Measurements from ENCODE around the gene MT1G. TPM values are rescaled to one million over a fixed set of nuclear protein-coding genes. Genes with fewer than 3 reads are reported as not detected.
A peak's percentile ranks its signal among the peaks of the same experiment; 100 is the strongest.

Gene MT1G
- total and polyA plus RNA-seq, 4 donors: 152 to 9,444 (median 3,398) TPM

- Histone ChIP-seq H3K9ac (ENCODE audit: low read depth in 1 of 2, low read length in 2 of 2) (no peak overlapping the region), H3K4me3 (ENCODE audit: low read depth in 1 of 3, low read length in 3 of 3) (no peak overlapping the region), H3K27ac (ENCODE audit: low read depth in 1 of 2, low read length in 2 of 2) (peak overlapping the region; percentile 52 to 83), H3K9me3 (ENCODE audit: control insufficient read depth in 4 of 4, low read length in 3 of 4) (no peaks in the 10 kb centered on the region), H3K4me1 (ENCODE audit: control insufficient read depth in 4 of 4, insufficient read depth in 4 of 4, low read length in 3 of 4) (peaks cover 0 to 26% (median 7%) of the 10 kb centered on the region in 4 donors), H3K36me3 (ENCODE audit: control insufficient read depth in 4 of 4, insufficient read depth in 3 of 4, low read depth in 1 of 4, low read length in 3 of 4) (peaks cover 0 to 3% (median 0%) of the 10 kb centered on the region in 4 donors), H3K27me3 (ENCODE audit: control insufficient read depth in 4 of 4, insufficient read depth in 4 of 4, low read length in 3 of 4) (no peaks in the 10 kb centered on the region)
- TF ChIP-seq RXRA (IDR thresholded peaks at IDR 0.05): peak in 1 of 2 donors; percentile 30
- no peak for TF ChIP-seq YY1 (IDR thresholded peaks at IDR 0.05)
- TF ChIP-seq NR2F2 (IDR thresholded peaks at IDR 0.05): peak; percentile 19
- no peak for TF ChIP-seq JUND (IDR thresholded peaks at IDR 0.05)
- TF ChIP-seq EGR1 (IDR thresholded peaks at IDR 0.05; ENCODE audit: low read depth in 2 of 2): no peak
- 59% methylated on average over 9 of the region's 9 CpGs for WGBS
- DNase-seq (ENCODE audit: low spot score): no peak
These were observed 39.1 kb downstream of the MT1G start for GRCh38 chr16:56628486-56629350.

GRCh38 chr16:56626685-56627084 is 41.2 kb downstream of the MT1G start:
- no peaks in the 10 kb centered on the region for H3K27me3 ChIP-seq (ENCODE audit: control insufficient read depth in 4 of 4, insufficient read depth in 4 of 4, low read length in 3 of 4)
- H3K9me3 ChIP-seq (ENCODE audit: control insufficient read depth in 4 of 4, low read length in 3 of 4): no peaks in the 10 kb centered on the region
- 26% methylated on average over 7 of the region's 7 CpGs for WGBS
- peak overlapping the region; percentile 78 to 97 (median 95) for H3K4me3 ChIP-seq (ENCODE audit: low read depth in 1 of 3, low read length in 3 of 3)
- H3K9ac ChIP-seq (ENCODE audit: low read depth in 1 of 2, low read length in 2 of 2): peak overlapping the region; percentile 88 to 94
- H3K36me3 ChIP-seq (ENCODE audit: control insufficient read depth in 4 of 4, insufficient read depth in 3 of 4, low read depth in 1 of 4, low read length in 3 of 4): peaks cover 0 to 3% (median 0%) of the 10 kb centered on the region in 4 donors
- H3K4me1 ChIP-seq (ENCODE audit: control insufficient read depth in 4 of 4, insufficient read depth in 4 of 4, low read length in 3 of 4): peaks cover 0 to 19% (median 10%) of the 10 kb centered on the region in 4 donors
- TF ChIP-seq CTCF (IDR thresholded peaks at IDR 0.05; ENCODE audit: low read depth, low read length, missing input control) (no peak), FOXA1 (IDR thresholded peaks at IDR 0.05) (no peak), ZBTB33 (IDR thresholded peaks at IDR 0.05) (no peak), RXRA (IDR thresholded peaks at IDR 0.05) (no peak), MAX (IDR thresholded peaks at IDR 0.05) (no peak), SP1 (IDR thresholded peaks at IDR 0.05) (no peak), NR2F2 (IDR thresholded peaks at IDR 0.05) (no peak), JUND (IDR thresholded peaks at IDR 0.05) (no peak), HNF4A (conservative IDR thresholded peaks at IDR 0.05) (no peak), GABPA (IDR thresholded peaks at IDR 0.05 in 1 of 2, conservative IDR thresholded peaks at IDR 0.05 in 1 of 2) (no peak), REST (IDR thresholded peaks at IDR 0.05) (no peak)
- no peak for DNase-seq (ENCODE audit: low spot score)
- peak overlapping the region; percentile 93 to 99 for H3K27ac ChIP-seq (ENCODE audit: low read depth in 1 of 2, low read length in 2 of 2)

Data from liver (tissue), 9 donors.